Kidney glomerular epithelial cell (primary cell): Measurements from ENCODE around the gene GFRA1.

ENCODE experiments used
- DNase-seq: peaks from one replicate; lab custom pipeline; 2025; lab: John Stamatoyannopoulos, UW

Gene GFRA1

DNA sequence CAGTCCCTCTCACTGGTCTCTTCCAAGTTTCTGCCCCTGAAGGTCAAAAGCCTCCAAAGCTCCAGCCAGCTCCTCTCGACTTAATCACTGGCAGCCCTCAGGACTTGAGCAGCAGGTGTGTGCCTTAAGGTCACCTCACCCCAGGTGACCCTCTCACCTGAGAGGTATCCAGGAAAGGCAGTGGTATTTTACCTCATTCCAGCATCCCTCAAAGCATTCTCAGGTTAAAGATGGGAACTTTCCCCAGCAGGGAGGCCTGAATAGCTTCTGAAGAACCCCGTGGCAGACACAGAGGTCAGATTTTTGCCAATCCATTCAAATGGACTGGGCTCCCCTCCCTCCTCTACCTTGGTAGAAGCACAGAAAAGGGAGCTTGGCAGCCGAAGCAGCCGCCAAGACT is 148.2 kb downstream of the GFRA1 start:
- DNase-seq: no peak

- no peak for DNase-seq
Measured at GRCh38 chr10:116122664-116123063, 150.3 kb downstream of the GFRA1 start.

DNA sequence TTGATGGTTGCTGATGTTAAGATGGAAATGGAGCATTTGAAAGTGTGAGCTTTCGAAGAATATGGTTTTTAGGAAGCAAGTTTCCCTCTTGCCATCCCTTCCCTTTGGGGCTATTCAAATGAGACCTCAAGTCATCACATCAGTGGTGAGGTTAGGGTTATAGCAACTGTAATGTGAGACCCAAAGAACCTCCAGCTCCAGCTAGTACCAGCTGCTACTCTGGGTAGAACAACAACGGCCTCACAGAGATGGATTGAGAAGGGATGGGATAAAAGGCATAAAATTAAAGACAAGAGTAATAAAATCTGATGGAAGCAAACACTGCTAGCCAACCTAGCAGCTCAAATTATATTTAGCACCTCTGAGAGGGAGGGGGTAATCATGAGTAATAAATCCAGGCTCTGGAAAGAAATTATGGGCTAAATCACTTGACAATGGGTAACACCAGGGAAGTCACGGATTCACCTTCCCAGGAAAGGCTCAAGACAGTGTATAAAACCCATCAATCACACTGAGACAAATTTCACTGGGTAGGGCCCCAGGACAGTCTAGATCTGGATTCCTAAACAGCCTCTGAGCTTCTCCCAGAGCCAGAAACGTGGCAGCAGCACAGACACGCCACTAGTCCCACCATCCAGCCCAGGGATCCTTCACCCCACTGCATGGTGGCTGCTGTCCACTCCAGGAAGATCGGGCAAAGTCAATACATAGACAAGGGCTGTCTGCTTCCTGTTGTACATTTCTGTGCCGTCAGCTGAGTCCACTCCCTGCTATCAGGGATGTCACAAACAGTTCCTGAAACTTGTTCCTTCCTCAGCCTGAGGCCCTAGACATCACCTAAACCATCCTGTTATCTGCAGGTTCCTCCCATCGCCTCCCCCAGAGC is 151.1 kb downstream of the GFRA1 start:
- DNase-seq: no peak

GRCh38 chr10:116120688-116121455 is 152.1 kb downstream of the GFRA1 start:
- no peak for DNase-seq

GRCh38 chr10:116118847-116119246 is 154.2 kb downstream of the GFRA1 start:
- no peak for DNase-seq

GRCh38 chr10:116115797-116116196 is 157.2 kb downstream of the GFRA1 start:
- DNase-seq: no peak

- DNase-seq: no peak
Measured at GRCh38 chr10:116115036-116115641, 157.9 kb downstream of the GFRA1 start.

DNA sequence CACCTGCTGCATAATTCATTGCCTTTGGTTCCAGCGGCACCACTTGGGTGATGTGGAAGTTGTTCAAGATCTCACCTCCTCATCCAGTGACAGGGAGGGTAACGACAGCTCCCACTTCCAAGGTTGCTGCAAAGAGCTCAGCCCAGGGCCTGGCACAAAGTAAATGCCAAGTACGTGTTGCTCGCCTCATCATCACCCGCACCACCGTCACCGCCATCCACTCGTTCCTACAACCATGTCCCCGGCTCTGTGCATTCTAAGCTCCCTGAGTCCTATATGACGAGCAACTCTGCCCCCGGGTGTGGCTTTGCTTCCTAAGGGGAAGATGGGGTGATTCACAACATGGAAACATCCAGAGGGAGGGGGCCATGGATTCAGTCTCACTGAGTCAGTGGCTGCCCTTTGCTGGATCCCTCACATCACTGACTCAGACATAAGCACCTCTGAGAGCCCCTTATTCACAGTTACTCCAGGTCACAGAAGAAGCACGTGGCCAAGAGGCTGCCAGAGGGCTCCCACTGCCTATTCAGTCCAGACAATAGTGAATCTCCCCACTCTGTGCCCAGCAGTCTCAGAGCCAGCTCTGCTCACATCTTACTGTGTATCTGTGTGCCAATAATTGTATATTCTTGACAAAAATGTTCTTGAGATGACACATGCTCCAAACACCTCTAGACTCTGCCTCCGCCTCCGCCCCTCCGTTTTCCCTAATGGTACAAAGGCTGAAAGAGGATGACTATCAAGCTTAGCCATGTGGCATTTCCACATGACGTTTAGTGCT is 159.1 kb downstream of the GFRA1 start:
- DNase-seq: no peak

DNA sequence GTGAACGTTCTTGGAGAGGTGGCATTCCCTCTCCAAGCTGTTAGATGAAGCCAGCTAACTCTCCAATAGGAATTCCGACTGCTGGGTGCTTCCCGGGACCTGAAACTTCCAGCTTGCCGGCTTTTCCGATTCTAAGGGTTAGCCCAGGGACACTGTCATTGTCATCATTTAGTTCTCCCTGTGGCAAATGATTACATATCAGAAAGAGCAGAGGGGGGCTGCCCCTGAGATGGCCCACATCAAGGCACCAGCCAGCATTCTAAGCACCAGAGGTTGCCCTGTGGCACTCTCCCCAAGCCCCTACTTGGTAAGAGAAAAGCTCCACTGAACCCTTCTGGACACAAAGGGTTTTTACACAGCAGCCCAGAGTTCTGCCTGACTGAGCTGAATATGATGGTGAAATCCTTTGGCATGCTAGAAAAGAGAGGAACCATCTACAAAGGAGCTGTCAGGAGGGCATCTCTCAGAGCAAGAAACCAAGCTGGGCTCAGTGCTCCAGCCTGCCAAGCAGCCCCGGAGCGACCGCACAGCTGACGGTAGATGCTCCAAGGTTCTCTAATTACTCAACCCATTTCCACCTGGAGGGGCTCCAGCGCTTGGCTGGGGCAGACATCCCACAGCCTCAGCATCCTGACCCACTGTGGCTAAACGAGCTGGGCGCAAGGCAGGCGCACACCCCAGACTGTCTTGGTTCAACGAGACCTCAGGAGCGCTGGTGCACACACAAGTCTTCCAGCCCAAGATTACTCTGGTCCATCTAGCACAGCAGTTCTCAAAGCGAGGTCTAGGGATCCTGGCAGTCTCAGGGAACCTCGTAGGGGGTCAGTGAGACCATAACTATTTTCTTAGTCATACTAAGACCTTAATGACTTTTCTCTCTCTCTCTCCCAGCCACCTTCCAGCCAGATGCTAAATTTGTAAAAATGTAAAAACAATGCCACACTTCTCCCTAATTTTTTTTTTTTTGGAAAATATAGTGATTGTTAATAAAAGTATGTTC is 160.5 kb downstream of the GFRA1 start:
- DNase-seq: no peak

DNA sequence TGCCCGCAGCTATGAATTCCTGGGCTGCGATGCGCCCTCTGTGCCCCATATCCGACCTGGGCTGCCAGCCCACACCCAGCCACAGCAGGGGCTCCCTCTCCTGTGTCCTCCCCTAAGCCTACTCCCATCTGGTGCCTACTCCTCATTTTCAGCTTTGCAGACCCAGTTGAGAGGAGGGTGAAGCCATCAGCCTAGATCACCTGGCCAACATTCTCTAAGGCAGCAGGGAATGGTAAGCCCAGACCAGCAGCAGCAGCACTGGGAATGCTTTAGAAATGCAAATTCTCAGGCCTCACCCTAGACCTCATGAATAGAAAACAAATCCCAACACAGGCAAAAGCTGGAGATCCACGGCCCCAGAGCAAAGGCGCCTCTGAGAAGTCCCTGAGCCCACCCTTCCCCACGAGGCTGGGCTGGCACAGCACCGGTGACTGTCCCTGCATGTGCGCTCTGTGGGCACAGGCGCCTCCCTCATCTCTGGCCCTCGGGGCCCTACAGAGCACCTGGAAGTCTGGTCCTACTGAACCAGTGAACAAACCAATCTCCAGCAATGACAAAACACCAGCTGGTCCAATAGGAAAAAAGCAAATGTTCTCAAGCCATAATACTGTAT is 161.4 kb downstream of the GFRA1 start:
- DNase-seq: no peak

DNA sequence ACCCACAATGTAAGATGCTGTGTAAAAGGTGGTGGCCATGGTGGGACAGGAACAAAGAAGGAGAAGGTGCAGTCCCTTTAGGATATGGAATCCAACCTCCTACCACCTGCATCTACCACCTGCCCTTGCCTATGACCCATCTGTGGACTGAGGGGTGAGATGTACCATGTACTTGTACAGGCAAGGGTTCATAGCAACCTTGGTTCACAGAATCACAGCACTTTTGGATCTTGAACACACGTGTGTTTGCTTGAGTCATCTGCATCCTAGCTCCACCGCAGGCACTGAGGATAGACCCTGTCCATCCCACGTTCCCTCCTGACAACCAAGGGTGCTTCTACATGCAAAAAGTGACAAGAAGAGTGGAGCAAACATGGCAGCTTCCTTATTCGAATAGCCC is 162.3 kb downstream of the GFRA1 start:
- DNase-seq: no peak

- no peak for DNase-seq
Measured at GRCh38 chr10:116109881-116110280, 163.1 kb downstream of the GFRA1 start.

DNA sequence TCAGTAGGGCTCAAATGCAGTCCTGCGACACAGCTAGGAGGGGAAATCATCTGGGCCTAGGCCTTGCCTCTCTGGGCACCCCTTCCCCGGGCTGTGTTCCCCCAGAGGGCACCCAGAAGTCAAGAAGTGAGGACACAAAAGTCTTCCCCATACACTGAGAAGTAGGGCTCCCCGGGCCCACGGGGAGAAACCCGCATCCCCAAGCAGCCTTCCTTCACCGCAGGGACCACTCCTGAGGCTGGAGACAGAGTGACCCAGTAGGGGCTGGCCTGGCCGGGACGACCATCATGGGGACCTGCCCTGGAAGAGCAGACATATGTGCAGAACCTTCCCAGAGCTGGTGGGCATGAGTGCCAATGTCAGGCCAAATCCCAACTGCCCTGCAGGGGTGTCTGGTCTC is 163.5 kb downstream of the GFRA1 start:
- DNase-seq: no peak

- DNase-seq: no peak
Measured at GRCh38 chr10:116108095-116108494, 164.9 kb downstream of the GFRA1 start.

DNA sequence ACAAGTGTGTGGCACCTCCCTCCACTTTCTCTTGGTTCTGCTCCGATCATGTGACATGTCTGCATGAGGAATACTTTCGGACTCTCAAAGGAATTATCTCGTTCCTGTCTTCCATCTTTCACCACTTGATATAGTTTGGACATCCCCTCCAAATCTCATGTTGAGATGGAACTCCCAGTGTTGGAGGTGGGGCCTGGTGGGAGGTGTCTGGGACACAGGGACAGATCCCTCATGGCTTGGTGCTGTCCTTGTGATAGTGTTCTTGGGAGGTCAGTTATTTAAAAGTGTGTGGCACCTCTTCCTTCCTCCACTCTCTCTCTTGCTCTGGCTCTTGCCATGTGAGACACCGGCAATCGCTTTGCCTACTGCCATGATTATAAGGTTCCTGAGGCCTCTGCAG is 166.4 kb downstream of the GFRA1 start:
- DNase-seq: no peak

DNA sequence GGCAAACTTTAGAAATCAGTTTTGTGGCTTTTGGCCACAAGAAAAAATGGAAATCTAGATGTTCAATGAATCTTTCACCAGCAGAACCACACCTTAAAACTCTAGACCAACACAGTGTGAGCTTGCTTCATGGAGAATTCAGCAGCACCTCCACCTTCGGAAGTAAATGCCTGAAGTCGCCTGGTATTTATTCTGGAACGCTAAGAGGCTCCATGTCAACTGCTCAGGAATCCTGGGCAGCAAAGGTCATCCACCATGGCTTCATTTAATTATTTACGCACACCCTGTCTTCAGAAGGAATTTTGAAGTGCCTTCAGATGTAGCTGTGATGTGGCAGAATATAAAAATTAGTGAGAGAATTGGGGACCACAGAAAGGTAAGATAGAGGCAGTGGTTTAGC is 167.7 kb downstream of the GFRA1 start:
- DNase-seq: peak; percentile 37

- DNase-seq: no peak
Measured at GRCh38 chr10:116104210-116104932, 168.6 kb downstream of the GFRA1 start.

DNA sequence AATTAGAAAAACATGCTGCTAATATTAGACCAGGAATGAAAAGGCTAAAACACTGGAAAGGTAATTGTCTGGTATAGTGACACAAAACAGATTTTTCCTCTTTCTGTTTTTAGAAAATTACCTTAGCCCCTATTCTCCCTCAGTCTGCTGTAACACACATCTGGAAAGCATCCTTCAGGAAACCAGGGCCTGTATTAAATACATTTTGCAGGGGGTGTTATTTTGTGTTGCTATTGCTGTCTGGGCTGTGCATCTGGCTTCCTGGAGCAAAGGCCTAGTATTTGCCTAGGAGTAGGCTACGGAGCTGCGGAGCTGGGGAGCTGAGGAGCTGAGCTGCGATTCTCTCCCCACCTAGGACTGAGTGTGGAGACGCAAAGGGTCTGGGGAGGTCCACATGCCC is 169.3 kb downstream of the GFRA1 start:
- DNase-seq: no peak

GRCh38 chr10:116101616-116102315 is 171.2 kb downstream of the GFRA1 start:
- no peak for DNase-seq
